Small intestine (tissue), 7 donors: ENCODE results near the gene NUDCD3. TPM values are rescaled to one million over a fixed set of nuclear protein-coding genes. Genes with fewer than 3 reads are reported as not detected.
A peak's percentile ranks its signal among the peaks of the same experiment; 100 is the strongest.

Experiments used
- DNase-seq, 2 donors: peaks; one replicate each; pipeline versions ENCODE4 v3.0.0 to v3.0.0-alpha.2; 2013
- FAIRE-seq: peaks from 2 replicates; lab custom pipeline; 2012; peaks lifted over from hg19 to GRCh38; lab: Jason Lieb, UNC
- H3K27ac ChIP-seq, 3 donors: one replicate each; pipeline ENCODE4 v1.5.1; 2013; ENCODE audit warnings: low read length in 2 of 3, mild to moderate bottlenecking in 2 of 3, control low read depth in 1 of 3, inconsistent platforms in 1 of 3, low read depth in 1 of 3, moderate library complexity in 1 of 3
- H3K27me3 ChIP-seq, 3 donors: one replicate each; pipeline ENCODE4 v1.6.1; 2013; ENCODE audit warnings: low read length in 3 of 3, inconsistent platforms in 1 of 3; ENCODE audit not compliant: control insufficient read depth in 3 of 3, insufficient read depth in 3 of 3
- H3K36me3 ChIP-seq, 3 donors: one replicate each; pipeline ENCODE4 v1.6.1; 2013; ENCODE audit warnings: low read length in 3 of 3, inconsistent platforms in 1 of 3, low read depth in 1 of 3, mild to moderate bottlenecking in 1 of 3, moderate library complexity in 1 of 3; ENCODE audit not compliant: control insufficient read depth in 3 of 3, insufficient read depth in 2 of 3
- H3K4me1 ChIP-seq, 3 donors: one replicate each; pipeline ENCODE4 v1.6.1; 2013; ENCODE audit warnings: low read length in 2 of 3, inconsistent platforms in 1 of 3, low read depth in 1 of 3, mild to moderate bottlenecking in 1 of 3, moderate library complexity in 1 of 3; ENCODE audit not compliant: control insufficient read depth in 3 of 3, insufficient read depth in 2 of 3
- H3K4me3 ChIP-seq, 3 donors: one replicate each; pipeline ENCODE4 v1.5.1; 2013; ENCODE audit warnings: low read length in 3 of 3, control low read depth in 1 of 3, inconsistent platforms in 1 of 3, low read depth in 1 of 3, mild to moderate bottlenecking in 1 of 3, moderate library complexity in 1 of 3
- H3K9me3 ChIP-seq, 2 donors: one replicate each; pipeline ENCODE4 v1.6.1; 2013; ENCODE audit warnings: low read depth in 1 of 2, low read length in 1 of 2; ENCODE audit not compliant: control insufficient read depth in 2 of 2, insufficient read depth in 1 of 2
- WGBS, 3 donors: extraction: QIAGEN DNeasy Blood & Tissue Kit; methylation state at CpG; one replicate each; pipeline ENCODE4 v1.1.7; 2013; 5-methylcytosine and 5-hydroxymethylcytosine counted together
- polyA plus RNA-seq, 4 donors: library from polyadenylated mRNA; stranded (reverse) in 3 of 4; unstranded in 1 of 4; fragments of 200-250 nt in 3 of 4; fragments of 120-200 nt in 1 of 4; gene quantifications; one replicate each; pipeline versions ENCODE4 v1.2.1 to v1.2.3, GENCODE V29; 2013
- donor health status: healthy with polysubstance abuse.
- donor health status: control.
- donor health status: control.
- donor health status: Bipolar disorder and iron deficiency.
- donor health status: healthy.

NUDCD3 gene
- polyA plus RNA-seq, 4 donors, result 13.4 to 67.0 (median 25.6) TPM

GRCh38 chr7:44470628-44471245 lies 19.7 kb downstream of the NUDCD3 start:
- Histone ChIP-seq H3K36me3 (peaks cover 2 to 40% (median 3%) of the 10 kb centered on the region in 3 donors), H3K9me3 (no peaks in the 10 kb centered on the region), H3K4me3 (no peak overlapping the region), H3K4me1 (peaks cover 3 to 23% (median 8%) of the 10 kb centered on the region in 3 donors), H3K27me3 (no peaks in the 10 kb centered on the region), H3K27ac (peak overlapping the region in 1 of 3 donors; percentile 36)
- WGBS, 3 donors, result 66 to 81% (median 74%) methylated on average over 5 of the region's 5 CpGs
- DNase-seq (peak in 1 of 2 donors; percentile 33), FAIRE-seq (no peak)

- no peak overlapping the region for H3K4me3 ChIP-seq
- peak overlapping the region in 1 of 3 donors; percentile 36 for H3K27ac ChIP-seq
- no peaks in the 10 kb centered on the region for H3K27me3 ChIP-seq
- DNase-seq, result no peak
- peaks cover 2 to 36% (median 3%) of the 10 kb centered on the region in 3 donors for H3K36me3 ChIP-seq
- peaks cover 3 to 23% (median 8%) of the 10 kb centered on the region in 3 donors for H3K4me1 ChIP-seq
- no peak for FAIRE-seq
- WGBS, 3 donors, result 89 to 98% (median 97%) methylated on average over 2 of the region's 2 CpGs
- no peaks in the 10 kb centered on the region for H3K9me3 ChIP-seq
These were observed 20.4 kb downstream of the NUDCD3 start for GRCh38 chr7:44470135-44470479.

GRCh38 chr7:44469461-44470134 lies 20.9 kb downstream of the NUDCD3 start:
- no peak for DNase-seq
- Histone ChIP-seq H3K27ac (no peak overlapping the region), H3K4me1 (peaks cover 3 to 23% (median 8%) of the 10 kb centered on the region in 3 donors), H3K27me3 (no peaks in the 10 kb centered on the region), H3K9me3 (no peaks in the 10 kb centered on the region), H3K36me3 (peaks cover 0 to 37% (median 2%) of the 10 kb centered on the region in 3 donors), H3K4me3 (no peak overlapping the region)
- WGBS, 3 donors, result 61 to 70% (median 64%) methylated on average over 4 of the region's 4 CpGs
- FAIRE-seq, result no peak

GRCh38 chr7:44467217-44467548 lies 23.3 kb downstream of the NUDCD3 start:
- FAIRE-seq (no peak), DNase-seq (no peak)
- H3K27ac ChIP-seq, result no peak overlapping the region
- peaks cover 0 to 23% (median 8%) of the 10 kb centered on the region in 3 donors for H3K4me1 ChIP-seq
- no peaks in the 10 kb centered on the region for H3K9me3 ChIP-seq
- WGBS, 3 donors, result 95 to 98% (median 96%) methylated on average over 4 of the region's 4 CpGs
- no peak overlapping the region for H3K4me3 ChIP-seq
- peaks cover 2 to 47% (median 2%) of the 10 kb centered on the region in 3 donors for H3K36me3 ChIP-seq
- no peaks in the 10 kb centered on the region for H3K27me3 ChIP-seq

GRCh38 chr7:44466300-44467216 lies 23.9 kb downstream of the NUDCD3 start:
- WGBS, 3 donors, result 85 to 90% (median 86%) methylated on average over 4 of the region's 4 CpGs
- Histone ChIP-seq H3K4me1 (peaks cover 0 to 23% (median 8%) of the 10 kb centered on the region in 3 donors), H3K4me3 (no peak overlapping the region), H3K36me3 (peaks cover 2 to 43% (median 2%) of the 10 kb centered on the region in 3 donors), H3K9me3 (no peaks in the 10 kb centered on the region), H3K27me3 (no peaks in the 10 kb centered on the region), H3K27ac (no peak overlapping the region)
- FAIRE-seq, result no peak
- DNase-seq, result no peak

- 83 to 91% (median 90%) methylated on average over 5 of the region's 5 CpGs for WGBS, 3 donors
- peaks cover 2 to 44% (median 2%) of the 10 kb centered on the region in 3 donors for H3K36me3 ChIP-seq
- H3K27me3 ChIP-seq, result no peaks in the 10 kb centered on the region
- no peak overlapping the region for H3K4me3 ChIP-seq
- no peak overlapping the region for H3K27ac ChIP-seq
- FAIRE-seq (no peak), DNase-seq (no peak)
- peaks cover 6 to 19% (median 6%) of the 10 kb centered on the region in 3 donors for H3K4me1 ChIP-seq
- no peaks in the 10 kb centered on the region for H3K9me3 ChIP-seq
These were observed 25.0 kb downstream of the NUDCD3 start for GRCh38 chr7:44465490-44465889.

GRCh38 chr7:44463169-44463808 lies 27.2 kb downstream of the NUDCD3 start:
- Histone ChIP-seq H3K27me3 (no peaks in the 10 kb centered on the region), H3K27ac (no peak overlapping the region), H3K36me3 (peaks cover 2 to 45% (median 2%) of the 10 kb centered on the region in 3 donors), H3K4me3 (no peak overlapping the region), H3K9me3 (peaks cover 0 to 1% of the 10 kb centered on the region in 2 donors), H3K4me1 (peaks cover 2 to 6% (median 5%) of the 10 kb centered on the region in 3 donors)
- DNase-seq, result no peak
- 95 to 100% (median 96%) methylated on average over 1 of the region's 1 CpG for WGBS, 3 donors
- FAIRE-seq, result no peak

GRCh38 chr7:44461387-44461786 lies 29.1 kb downstream of the NUDCD3 start:
- WGBS, 3 donors, result 77 to 90% (median 77%) methylated on average over 2 of the region's 2 CpGs
- no peak for FAIRE-seq
- peaks cover 0 to 2% of the 10 kb centered on the region in 2 donors for H3K9me3 ChIP-seq

More at GRCh38 chr7:44461387-44461786, 29.1 kb downstream of the NUDCD3 start:
- Histone ChIP-seq H3K4me3 (no peak overlapping the region), H3K4me1 (peaks cover 0 to 6% (median 0%) of the 10 kb centered on the region in 3 donors), H3K27ac (no peak overlapping the region), H3K36me3 (peaks cover 0 to 29% (median 2%) of the 10 kb centered on the region in 3 donors), H3K27me3 (no peaks in the 10 kb centered on the region)
- DNase-seq, result no peak
